Sigmoid colon (tissue), 7 donors: Measurements from ENCODE around the gene TRIM54. TPM values are rescaled to one million over a fixed set of nuclear protein-coding genes. Genes with fewer than 3 reads are reported as not detected.

Experiments
- DNase-seq: peaks from one replicate; pipeline ENCODE4 v3.0.0-alpha.2; 2019
- H3K27ac ChIP-seq, 4 donors: fragments of 200-600 bp; sonication (generic); one replicate each; pipeline ENCODE4 v1.5.1; 2016 to 2019; ENCODE audit warnings: mild to moderate bottlenecking in 1 of 4
- H3K27me3 ChIP-seq, 3 donors: fragments of 200-600 bp; sonication (generic); one replicate each; pipeline ENCODE4 v1.5.1; 2019; ENCODE audit warnings: mild to moderate bottlenecking in 1 of 3
- H3K36me3 ChIP-seq, 4 donors: fragments of 200-600 bp; sonication (generic); one replicate each; pipeline ENCODE4 v1.5.1; 2016 to 2019
- H3K4me1 ChIP-seq, 4 donors: fragments of 200-600 bp; sonication (generic); one replicate each; pipeline ENCODE4 v1.5.1; 2017 to 2019
- H3K4me3 ChIP-seq, 4 donors: fragments of 200-600 bp; sonication (generic); one replicate each; pipeline ENCODE4 v1.5.1; 2017 to 2019; ENCODE audit warnings: mild to moderate bottlenecking in 2 of 4, moderate library complexity in 1 of 4
- H3K9me3 ChIP-seq, 4 donors: fragments of 200-600 bp in 3 of 4; sonication (generic) in 3 of 4; one replicate each; pipeline versions ENCODE4 v1.5.1 to v1.6.1; 2013 to 2019
- EP300 ChIP-seq, 4 donors: sonication (generic); formaldehyde crosslinking; IDR thresholded peaks; one replicate each; pipeline ENCODE4 v1.6.1; 2017; ENCODE audit warnings: antibody characterized with exemption in 4 of 4
- POLR2A ChIP-seq, 2 donors: fragments of 450-650 bp; IDR thresholded peaks; one replicate each; pipeline ENCODE4 v1.6.1; 2016; ENCODE audit warnings: antibody characterized with exemption in 2 of 2, mild to moderate bottlenecking in 2 of 2, moderate library complexity in 2 of 2
- POLR2AphosphoS5 ChIP-seq, 4 donors: sonication (generic); formaldehyde crosslinking; IDR thresholded peaks; one replicate each; pipeline ENCODE4 v1.6.1; 2017; ENCODE audit warnings: antibody characterized with exemption in 4 of 4
- WGBS, 2 donors: extraction: QIAGEN DNeasy Blood & Tissue Kit; methylation state at CpG; one replicate each; pipeline ENCODE4 v1.1.7; 2013; 5-methylcytosine and 5-hydroxymethylcytosine counted together
- intact Hi-C: fragments of 100-400 bp; cut with DNase I; formaldehyde crosslinking; loops from one replicate; pipeline ENCODE4 v1.15.1; 2023
- polyA plus RNA-seq, 3 donors: library from polyadenylated mRNA; stranded (reverse); fragments of 200-250 nt; gene quantifications; one replicate each; pipeline ENCODE4 v1.2.3, GENCODE V29; 2013
- total RNA-seq, 4 donors: library from RNA; depleted of rRNA; stranded (reverse); fragments of >200 nt; gene quantifications; one replicate each; pipeline ENCODE4 v1.1.0, GENCODE V29; 2016
- TF ChIP-seq, protein P1 (sequence below), 4 experiments: fragments of 450-650 bp in 3 of 4; fragments of 200-600 bp in 1 of 4; IDR thresholded peaks; one replicate each; pipeline ENCODE4 v1.5.1; 2016 to 2019; ENCODE audit warnings: antibody characterized with exemption in 4 of 4, mild to moderate bottlenecking in 3 of 4, moderate library complexity in 2 of 4
- donor health status: healthy with polysubstance abuse.
- donor health status: Bipolar disorder and iron deficiency.
- donor health status: healthy.

The TRIM54 gene
- total and polyA plus RNA-seq, 7 donors, result 0.16 to 0.46 (median 0.41) TPM; not detected in 4

- no peak overlapping the region for H3K4me3 ChIP-seq
- no peaks in the 10 kb centered on the region for H3K36me3 ChIP-seq
- 50 to 52% methylated on average over 11 of the region's 11 CpGs for WGBS, 2 donors
- H3K27ac ChIP-seq, result no peak overlapping the region
- no peaks in the 10 kb centered on the region for H3K9me3 ChIP-seq
- intact Hi-C loops, result no loop called here
- no peak for DNase-seq
- peaks cover 0 to 38% (median 37%) of the 10 kb centered on the region in 4 donors for H3K4me1 ChIP-seq
- peaks cover 47 to 99% (median 82%) of the 10 kb centered on the region in 3 donors for H3K27me3 ChIP-seq
- no peak for TF ChIP-seq EP300 (IDR thresholded peaks at IDR 0.05)
- TF ChIP-seq POLR2AphosphoS5 (IDR thresholded peaks at IDR 0.05), result no peak
- no peak for TF ChIP-seq POLR2A (IDR thresholded peaks at IDR 0.05)
- TF ChIP-seq, protein P1, sequence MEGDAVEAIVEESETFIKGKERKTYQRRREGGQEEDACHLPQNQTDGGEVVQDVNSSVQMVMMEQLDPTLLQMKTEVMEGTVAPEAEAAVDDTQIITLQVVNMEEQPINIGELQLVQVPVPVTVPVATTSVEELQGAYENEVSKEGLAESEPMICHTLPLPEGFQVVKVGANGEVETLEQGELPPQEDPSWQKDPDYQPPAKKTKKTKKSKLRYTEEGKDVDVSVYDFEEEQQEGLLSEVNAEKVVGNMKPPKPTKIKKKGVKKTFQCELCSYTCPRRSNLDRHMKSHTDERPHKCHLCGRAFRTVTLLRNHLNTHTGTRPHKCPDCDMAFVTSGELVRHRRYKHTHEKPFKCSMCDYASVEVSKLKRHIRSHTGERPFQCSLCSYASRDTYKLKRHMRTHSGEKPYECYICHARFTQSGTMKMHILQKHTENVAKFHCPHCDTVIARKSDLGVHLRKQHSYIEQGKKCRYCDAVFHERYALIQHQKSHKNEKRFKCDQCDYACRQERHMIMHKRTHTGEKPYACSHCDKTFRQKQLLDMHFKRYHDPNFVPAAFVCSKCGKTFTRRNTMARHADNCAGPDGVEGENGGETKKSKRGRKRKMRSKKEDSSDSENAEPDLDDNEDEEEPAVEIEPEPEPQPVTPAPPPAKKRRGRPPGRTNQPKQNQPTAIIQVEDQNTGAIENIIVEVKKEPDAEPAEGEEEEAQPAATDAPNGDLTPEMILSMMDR (IDR thresholded peaks at IDR 0.05), result no peak
Observed at GRCh38 chr2:27261241-27261925, 20.8 kb upstream of the TRIM54 start.

- H3K27me3 ChIP-seq, result peaks cover 47 to 99% (median 87%) of the 10 kb centered on the region in 3 donors
- intact Hi-C loops, result no loop called here
- peaks cover 0 to 38% (median 37%) of the 10 kb centered on the region in 4 donors for H3K4me1 ChIP-seq
- DNase-seq, result no peak
- H3K4me3 ChIP-seq, result peak overlapping the region in 3 of 4 donors; percentile 42 to 50 (median 46)
- no peaks in the 10 kb centered on the region for H3K36me3 ChIP-seq
- H3K27ac ChIP-seq, result no peak overlapping the region
- 4 to 5% methylated on average over 40 of the region's 40 CpGs for WGBS, 2 donors
- TF ChIP-seq POLR2AphosphoS5 (IDR thresholded peaks at IDR 0.05), result no peak
- TF ChIP-seq POLR2A (IDR thresholded peaks at IDR 0.05), result no peak
- TF ChIP-seq EP300 (IDR thresholded peaks at IDR 0.05), result no peak
- TF ChIP-seq, protein P1 (IDR thresholded peaks at IDR 0.05), result no peak
- H3K9me3 ChIP-seq, result no peaks in the 10 kb centered on the region
Observed at GRCh38 chr2:27261926-27262298, 20.3 kb upstream of the TRIM54 start.

DNA sequence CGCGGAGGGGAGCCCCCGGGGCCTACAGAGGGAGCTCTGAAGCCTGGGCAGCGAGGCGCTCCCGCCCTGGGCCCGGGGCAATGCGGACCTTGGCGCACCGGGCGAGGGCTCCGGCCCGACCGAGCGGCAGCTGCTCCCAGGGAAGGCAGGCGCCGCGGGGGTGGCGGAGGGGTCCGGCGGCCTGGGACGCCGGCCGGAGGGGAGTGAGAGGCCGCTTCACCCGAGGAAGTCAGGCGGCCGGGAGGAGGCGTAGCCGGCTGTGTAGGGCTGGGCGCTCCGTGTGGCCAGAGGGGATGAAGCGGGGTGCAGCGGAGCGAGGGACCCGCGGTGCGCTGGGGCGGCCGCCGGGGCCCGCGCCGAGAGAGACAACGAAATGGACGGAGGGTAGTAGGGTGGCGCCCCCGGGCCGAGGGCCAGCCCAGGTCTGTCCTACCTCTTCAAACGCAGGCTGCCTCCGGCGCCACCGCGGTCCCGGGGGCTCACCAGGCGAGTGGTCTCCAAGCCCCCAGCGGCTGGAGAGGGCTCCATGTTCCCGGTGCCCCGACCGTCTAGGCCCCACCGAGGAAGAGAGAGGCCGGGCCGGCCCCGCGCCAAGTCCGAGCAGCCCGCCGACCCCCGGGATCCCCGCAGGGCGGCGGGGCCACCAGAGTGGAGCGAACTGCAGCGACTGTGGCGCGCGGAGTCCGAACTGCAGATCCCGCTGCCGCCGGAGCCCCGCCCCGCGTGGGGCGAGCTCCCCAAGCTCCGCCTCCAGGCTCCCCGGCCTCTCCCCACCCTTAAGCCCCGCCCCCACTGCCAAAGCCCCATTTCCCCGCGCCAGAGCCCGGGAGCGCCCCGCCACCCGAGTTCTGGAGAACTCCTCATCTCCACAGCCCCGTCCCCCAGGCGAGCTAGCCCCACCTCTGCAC lies 19.6 kb upstream of the TRIM54 start, which contains the start of gene SLC30A3:
Gene SLC30A3 (minus strand): TSS at position 669 of the 908 bp plus-strand sequence. CDS start 141 bp downstream, at position 528.
- 1% methylated on average over 96 of the region's 96 CpGs for WGBS, 2 donors
- no peak within 1 kb of the TSS for H3K27ac ChIP-seq
- H3K36me3 ChIP-seq, result no peaks in the 10 kb centered on the region
- peaks cover 47 to 100% (median 92%) of the 10 kb centered on the region in 3 donors for H3K27me3 ChIP-seq
- intact Hi-C loops, result no loop called here
- peak within 1 kb of the TSS; percentile 13 to 50 (median 44) for H3K4me3 ChIP-seq
- TF ChIP-seq POLR2AphosphoS5 (IDR thresholded peaks at IDR 0.05) (peak in 1 of 4 donors; percentile 47), POLR2A (IDR thresholded peaks at IDR 0.05) (no peak)
- H3K4me1 ChIP-seq, result peaks cover 0 to 38% (median 37%) of the 10 kb centered on the region in 4 donors
- peak; percentile 71 for DNase-seq
- no peaks in the 10 kb centered on the region for H3K9me3 ChIP-seq

DNA sequence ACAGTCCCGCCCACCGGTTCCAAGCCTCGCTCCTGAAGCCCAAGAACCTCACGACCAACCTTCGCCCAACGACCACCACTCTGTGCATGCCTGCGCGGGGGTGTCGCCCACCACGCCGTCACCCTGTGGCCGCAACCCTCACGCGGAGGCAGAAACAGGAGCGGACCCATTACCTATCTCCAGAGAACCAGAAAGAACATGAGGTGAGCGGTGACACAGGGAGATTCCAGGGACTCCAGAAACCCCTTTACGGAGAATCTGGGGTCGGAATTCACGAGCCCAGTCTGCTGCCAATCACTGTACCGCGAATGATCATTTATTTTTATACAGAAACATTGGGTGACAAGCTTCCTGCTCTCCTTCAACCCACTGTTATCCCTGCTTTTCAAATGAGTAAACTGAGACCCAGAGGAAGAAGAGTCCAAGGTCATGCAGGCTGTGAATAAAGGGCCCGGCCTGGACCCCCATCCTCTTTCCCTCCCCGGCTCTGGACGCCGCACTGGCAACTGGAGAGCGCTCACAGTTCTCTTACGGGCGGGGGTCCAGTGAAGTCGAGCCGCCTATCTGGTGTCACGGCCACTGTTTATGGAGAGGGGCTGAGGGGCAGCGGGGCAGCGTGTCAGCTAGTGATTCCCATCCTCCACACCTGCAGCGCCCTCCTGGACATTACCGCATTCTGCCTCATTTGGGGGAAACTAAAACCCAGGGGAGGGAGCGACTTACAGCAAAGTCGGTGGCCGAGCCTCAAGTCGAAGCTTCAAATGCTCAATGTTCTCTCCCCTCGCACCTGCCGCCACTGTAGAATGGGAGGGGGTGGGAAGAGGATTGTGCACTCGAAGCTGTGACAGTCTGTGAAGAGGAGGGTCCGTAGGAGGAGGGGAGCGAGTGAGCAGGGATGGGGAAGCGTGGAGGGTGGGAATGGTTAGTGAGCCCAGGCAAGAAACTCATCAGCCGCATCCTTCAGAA lies 18.7 kb upstream of the TRIM54 start:
- H3K36me3 ChIP-seq, result no peaks in the 10 kb centered on the region
- intact Hi-C loops, result no loop called here
- no peak for DNase-seq
- WGBS, 2 donors, result 2 to 4% methylated on average over 46 of the region's 46 CpGs
- no peaks in the 10 kb centered on the region for H3K9me3 ChIP-seq
- H3K27ac ChIP-seq, result no peak overlapping the region
- peaks cover 45 to 100% (median 84%) of the 10 kb centered on the region in 3 donors for H3K27me3 ChIP-seq
- peak overlapping the region in 3 of 4 donors; percentile 42 to 50 (median 46) for H3K4me3 ChIP-seq
- H3K4me1 ChIP-seq, result peaks cover 0 to 38% (median 37%) of the 10 kb centered on the region in 4 donors
- TF ChIP-seq POLR2AphosphoS5 (IDR thresholded peaks at IDR 0.05) (no peak), EP300 (IDR thresholded peaks at IDR 0.05) (no peak), POLR2A (IDR thresholded peaks at IDR 0.05) (no peak)
- TF ChIP-seq, protein P1 (IDR thresholded peaks at IDR 0.05), result no peak
